Progenitor cell of endocrine pancreas (in vitro differentiated cells): Measurements from ENCODE around the gene PTPN13. TPM values are rescaled to one million over a fixed set of nuclear protein-coding genes. Genes with fewer than 3 reads are reported as not detected.

Experiments
- DNase-seq: peaks from one replicate; pipeline ENCODE4 v3.0.0; 2021; ENCODE audit warnings: low spot score; ENCODE audit not compliant: unreplicated experiment
- H3K27ac Mint-ChIP-seq: 2 replicates; pipeline ENCODE4 v1.8.0; 2021; ENCODE audit warnings: mild to moderate bottlenecking, moderate library complexity, mixed read lengths
- H3K27me3 Mint-ChIP-seq: 2 replicates; pipeline ENCODE4 v1.8.0; 2021; ENCODE audit warnings: mixed read lengths
- H3K36me3 Mint-ChIP-seq: 2 replicates; pipeline ENCODE4 v1.8.0; 2022; ENCODE audit warnings: mixed read lengths; ENCODE audit not compliant: insufficient read depth
- H3K4me1 Mint-ChIP-seq: 2 replicates; pipeline ENCODE4 v1.8.0; 2021; ENCODE audit warnings: low read depth, mixed read lengths
- H3K4me3 Mint-ChIP-seq: 2 replicates; pipeline ENCODE4 v1.8.0; 2021; ENCODE audit warnings: low read depth, mild to moderate bottlenecking, moderate library complexity, mixed read lengths
- H3K9me3 Mint-ChIP-seq: 2 replicates; pipeline ENCODE4 v1.8.0; 2021; ENCODE audit warnings: low read depth, mixed read lengths
- CTCF ChIP-seq: fragments of 200-600 bp; sonication (generic); IDR thresholded peaks from one replicate; pipeline ENCODE4 v1.5.0; 2021; ENCODE audit warnings: antibody characterized with exemption, mild to moderate bottlenecking; ENCODE audit not compliant: unreplicated experiment
- total RNA-seq: library from RNA; stranded (reverse); gene quantifications from 2 replicates; pipeline ENCODE4 v1.2.1, GENCODE V29; 2021

The PTPN13 gene
- total RNA-seq, 1 donor from 2014 or later: 63.1 TPM

GRCh38 chr4:86614865-86615264 is 20.8 kb downstream of the PTPN13 start:
- no peak for DNase-seq
- no peaks in the 10 kb centered on the region for H3K27me3 Mint-ChIP-seq
- H3K9me3 Mint-ChIP-seq: peaks cover 9% of the 10 kb centered on the region
- TF ChIP-seq CTCF: no peak
- H3K36me3 Mint-ChIP-seq: peaks cover 13% of the 10 kb centered on the region
- no peak overlapping the region for H3K4me3 Mint-ChIP-seq
- peaks cover 17% of the 10 kb centered on the region for H3K4me1 Mint-ChIP-seq
- no peak overlapping the region for H3K27ac Mint-ChIP-seq

- Mint-ChIP-seq H3K4me3 (no peak overlapping the region), H3K27ac (no peak overlapping the region), H3K4me1 (peaks cover 17% of the 10 kb centered on the region), H3K9me3 (peaks cover 9% of the 10 kb centered on the region), H3K27me3 (no peaks in the 10 kb centered on the region), H3K36me3 (peaks cover 13% of the 10 kb centered on the region)
- DNase-seq: no peak
- no peak for TF ChIP-seq CTCF
Observed at GRCh38 chr4:86615501-86615900, 21.4 kb downstream of the PTPN13 start.

- no peak for DNase-seq
- no peak for TF ChIP-seq CTCF
- Mint-ChIP-seq H3K4me1 (peaks cover 20% of the 10 kb centered on the region), H3K4me3 (no peak overlapping the region), H3K36me3 (peaks cover 13% of the 10 kb centered on the region), H3K9me3 (peaks cover 9% of the 10 kb centered on the region), H3K27ac (no peak overlapping the region), H3K27me3 (no peaks in the 10 kb centered on the region)
Observed at GRCh38 chr4:86619656-86620055, 25.5 kb downstream of the PTPN13 start.

DNA sequence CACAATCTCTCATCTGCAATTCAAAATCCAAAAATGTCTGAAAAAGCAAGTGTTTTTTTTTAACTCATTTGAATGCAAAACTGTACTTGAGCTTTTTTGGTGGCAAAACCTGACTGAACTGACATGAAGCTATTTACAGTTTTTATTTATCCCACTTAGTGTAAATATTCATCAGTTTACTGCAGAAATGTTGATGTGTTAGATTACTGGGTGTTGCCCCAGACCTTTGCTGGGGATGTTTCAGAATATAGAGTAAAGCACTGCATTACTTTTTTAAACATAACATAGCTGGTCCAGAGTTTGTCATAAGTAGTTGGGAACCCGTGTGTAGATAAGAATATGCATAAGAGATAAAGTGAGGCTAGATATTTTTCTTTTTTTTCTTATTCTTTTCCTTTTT is 27.3 kb downstream of the PTPN13 start:
- Mint-ChIP-seq H3K27ac (no peak overlapping the region), H3K27me3 (no peaks in the 10 kb centered on the region), H3K4me1 (peaks cover 19% of the 10 kb centered on the region), H3K9me3 (peaks cover 9% of the 10 kb centered on the region), H3K4me3 (no peak overlapping the region), H3K36me3 (peaks cover 13% of the 10 kb centered on the region)
- no peak for DNase-seq
- TF ChIP-seq CTCF: no peak

DNA sequence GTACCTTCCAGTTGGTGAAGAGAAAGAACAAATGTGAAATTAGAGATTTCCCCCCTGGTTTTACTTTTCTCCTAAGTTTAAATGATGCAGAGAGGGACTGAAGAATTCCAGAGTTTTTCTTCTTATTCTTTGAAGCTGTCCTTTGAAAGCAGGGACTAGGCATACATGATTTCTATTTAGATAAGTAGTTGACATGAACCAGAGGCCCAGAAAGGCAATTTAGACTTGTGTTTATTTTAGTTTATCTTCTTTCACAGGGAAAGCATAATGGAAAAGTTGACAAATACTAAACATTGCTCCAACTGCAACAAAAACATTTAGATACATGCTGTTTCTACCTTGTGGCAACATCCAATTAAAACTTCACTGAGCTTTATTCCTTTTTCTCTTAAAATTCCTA is 32.0 kb downstream of the PTPN13 start:
- DNase-seq: no peak
- TF ChIP-seq CTCF: no peak
- no peaks in the 10 kb centered on the region for H3K27me3 Mint-ChIP-seq
- H3K9me3 Mint-ChIP-seq: no peaks in the 10 kb centered on the region
- H3K4me3 Mint-ChIP-seq: no peak overlapping the region
- H3K27ac Mint-ChIP-seq: no peak overlapping the region
- peaks cover 16% of the 10 kb centered on the region for H3K4me1 Mint-ChIP-seq
- H3K36me3 Mint-ChIP-seq: no peaks in the 10 kb centered on the region
